Activated naive CD4-positive, alpha-beta T cell treated with anti-CD3 and anti-CD28 coated beads, Interleukin-2, amount 10 ng/mL, durations not matched to agents 7 days and 5 days (primary cell): Measurements from ENCODE around the gene STXBP6.
"Not testable (repeated sequence)": the region's sequence is repeated elsewhere in the genome, so short reads cannot be mapped to it uniquely, and the experiment has no call there.

Experiments
- CTCF ChIA-PET: fragments of 350-600 bp; sonication (Branson Sonifier 250); formaldehyde crosslinking; loops from one replicate; lab custom pipeline; 2021; ENCODE audit warnings: antibody characterized with exemption; lab: Charles Lee
- DNase-seq: peaks from one replicate; pipeline ENCODE4 v3.0.0-alpha.2; 2020
- H3K27ac Mint-ChIP-seq: one replicate; pipeline ENCODE4 v1.8.0; 2021; ENCODE audit warnings: mild to moderate bottlenecking, moderate library complexity, mixed read lengths
- H3K27me3 Mint-ChIP-seq: one replicate; pipeline ENCODE4 v1.8.0; 2021; ENCODE audit warnings: mild to moderate bottlenecking, mixed read lengths
- H3K36me3 Mint-ChIP-seq: one replicate; pipeline ENCODE4 v1.8.0; 2021; ENCODE audit warnings: mixed read lengths
- H3K4me1 Mint-ChIP-seq: one replicate; pipeline ENCODE4 v1.8.0; 2021; ENCODE audit warnings: mixed read lengths
- H3K4me3 Mint-ChIP-seq: one replicate; pipeline ENCODE4 v1.8.0; 2021; ENCODE audit warnings: mild to moderate bottlenecking, moderate library complexity, mixed read lengths
- H3K9me3 Mint-ChIP-seq: one replicate; pipeline ENCODE4 v1.8.0; 2021; ENCODE audit warnings: mixed read lengths

Gene STXBP6

GRCh38 chr14:24954037-24954699, 95.8 kb downstream of the STXBP6 start:
- Mint-ChIP-seq H3K36me3 (no peaks in the 10 kb centered on the region), H3K4me1 (no peaks in the 10 kb centered on the region), H3K27ac (no peak overlapping the region), H3K27me3 (no peaks in the 10 kb centered on the region), H3K4me3 (no peak overlapping the region), H3K9me3 (no peaks in the 10 kb centered on the region)
- CTCF ChIA-PET: no interaction called here
- DNase-seq: no peak

GRCh38 chr14:24952851-24953666, 96.9 kb downstream of the STXBP6 start:
- H3K36me3 Mint-ChIP-seq: no peaks in the 10 kb centered on the region
- no peak overlapping the region for H3K27ac Mint-ChIP-seq
- no peaks in the 10 kb centered on the region for H3K4me1 Mint-ChIP-seq
- DNase-seq: no peak
- H3K9me3 Mint-ChIP-seq: no peaks in the 10 kb centered on the region
- no peaks in the 10 kb centered on the region for H3K27me3 Mint-ChIP-seq
- CTCF ChIA-PET: no interaction called here
- H3K4me3 Mint-ChIP-seq: no peak overlapping the region

GRCh38 chr14:24948261-24948847, 101.6 kb downstream of the STXBP6 start:
- no peak for DNase-seq
- no peaks in the 10 kb centered on the region for H3K9me3 Mint-ChIP-seq
- no peak overlapping the region for H3K27ac Mint-ChIP-seq
- CTCF ChIA-PET: no interaction called here
- no peaks in the 10 kb centered on the region for H3K4me1 Mint-ChIP-seq
- H3K4me3 Mint-ChIP-seq: no peak overlapping the region
- H3K27me3 Mint-ChIP-seq: no peaks in the 10 kb centered on the region
- H3K36me3 Mint-ChIP-seq: no peaks in the 10 kb centered on the region

- H3K36me3 Mint-ChIP-seq: no peaks in the 10 kb centered on the region
- no peaks in the 10 kb centered on the region for H3K27me3 Mint-ChIP-seq
- CTCF ChIA-PET: no interaction called here
- DNase-seq: no peak
- no peak overlapping the region for H3K4me3 Mint-ChIP-seq
- no peaks in the 10 kb centered on the region for H3K4me1 Mint-ChIP-seq
- H3K27ac Mint-ChIP-seq: no peak overlapping the region
- no peaks in the 10 kb centered on the region for H3K9me3 Mint-ChIP-seq
These were observed 102.8 kb downstream of the STXBP6 start for GRCh38 chr14:24947131-24947530.

- no peaks in the 10 kb centered on the region for H3K27me3 Mint-ChIP-seq
- no peak overlapping the region for H3K27ac Mint-ChIP-seq
- CTCF ChIA-PET: no interaction called here
- no peaks in the 10 kb centered on the region for H3K9me3 Mint-ChIP-seq
- no peak for DNase-seq
- H3K4me1 Mint-ChIP-seq: no peaks in the 10 kb centered on the region
- no peaks in the 10 kb centered on the region for H3K36me3 Mint-ChIP-seq
- no peak overlapping the region for H3K4me3 Mint-ChIP-seq
These were observed 105.1 kb downstream of the STXBP6 start for GRCh38 chr14:24944800-24945199.

- no peak for DNase-seq
- no peak overlapping the region for H3K4me3 Mint-ChIP-seq
- no peaks in the 10 kb centered on the region for H3K9me3 Mint-ChIP-seq
- no peak overlapping the region for H3K27ac Mint-ChIP-seq
- H3K27me3 Mint-ChIP-seq: no peaks in the 10 kb centered on the region
- H3K36me3 Mint-ChIP-seq: no peaks in the 10 kb centered on the region
- CTCF ChIA-PET: no interaction called here
- no peaks in the 10 kb centered on the region for H3K4me1 Mint-ChIP-seq
These were observed 106.9 kb downstream of the STXBP6 start for GRCh38 chr14:24943024-24943423.

GRCh38 chr14:24941719-24942118, 108.2 kb downstream of the STXBP6 start:
- no peak overlapping the region for H3K4me3 Mint-ChIP-seq
- H3K4me1 Mint-ChIP-seq: no peaks in the 10 kb centered on the region
- no peaks in the 10 kb centered on the region for H3K27me3 Mint-ChIP-seq
- no peaks in the 10 kb centered on the region for H3K9me3 Mint-ChIP-seq
- no peak overlapping the region for H3K27ac Mint-ChIP-seq
- DNase-seq: no peak
- CTCF ChIA-PET: no interaction called here
- H3K36me3 Mint-ChIP-seq: no peaks in the 10 kb centered on the region

GRCh38 chr14:24940213-24940783, 109.6 kb downstream of the STXBP6 start:
- no peaks in the 10 kb centered on the region for H3K27me3 Mint-ChIP-seq
- no peaks in the 10 kb centered on the region for H3K9me3 Mint-ChIP-seq
- no peak for DNase-seq
- CTCF ChIA-PET: no interaction called here
- H3K27ac Mint-ChIP-seq: no peak overlapping the region
- H3K4me3 Mint-ChIP-seq: no peak overlapping the region
- no peaks in the 10 kb centered on the region for H3K36me3 Mint-ChIP-seq
- H3K4me1 Mint-ChIP-seq: no peaks in the 10 kb centered on the region

- no peak for DNase-seq
- Mint-ChIP-seq H3K27me3 (no peaks in the 10 kb centered on the region), H3K4me1 (no peaks in the 10 kb centered on the region), H3K9me3 (no peaks in the 10 kb centered on the region), H3K4me3 (no peak overlapping the region), H3K27ac (no peak overlapping the region), H3K36me3 (no peaks in the 10 kb centered on the region)
- CTCF ChIA-PET: no interaction called here
These were observed 111.4 kb downstream of the STXBP6 start for GRCh38 chr14:24938593-24938992.

GRCh38 chr14:24937300-24937699, 112.6 kb downstream of the STXBP6 start:
- DNase-seq: no peak
- Mint-ChIP-seq H3K27ac (no peak overlapping the region), H3K27me3 (no peaks in the 10 kb centered on the region), H3K9me3 (no peaks in the 10 kb centered on the region), H3K36me3 (no peaks in the 10 kb centered on the region), H3K4me1 (no peaks in the 10 kb centered on the region), H3K4me3 (no peak overlapping the region)
- CTCF ChIA-PET: no interaction called here

GRCh38 chr14:24936773-24937172, 113.2 kb downstream of the STXBP6 start:
- H3K36me3 Mint-ChIP-seq, H3K27ac Mint-ChIP-seq, H3K4me1 Mint-ChIP-seq, DNase-seq, CTCF ChIA-PET, H3K27me3 Mint-ChIP-seq, H3K9me3 Mint-ChIP-seq, H3K4me3 Mint-ChIP-seq: not testable (repeated sequence)

GRCh38 chr14:24935796-24936195, 114.2 kb downstream of the STXBP6 start:
- H3K36me3 Mint-ChIP-seq: no peaks in the 10 kb centered on the region

GRCh38 chr14:24928386-24928900, 121.5 kb downstream of the STXBP6 start:
- no peak overlapping the region for H3K4me3 Mint-ChIP-seq
- no peaks in the 10 kb centered on the region for H3K27me3 Mint-ChIP-seq
- H3K27ac Mint-ChIP-seq: no peak overlapping the region
- no peaks in the 10 kb centered on the region for H3K4me1 Mint-ChIP-seq
- no peak for DNase-seq
- H3K9me3 Mint-ChIP-seq: no peaks in the 10 kb centered on the region
- CTCF ChIA-PET: no interaction called here
- H3K36me3 Mint-ChIP-seq: no peaks in the 10 kb centered on the region

More at GRCh38 chr14:24935796-24936195, 114.2 kb downstream of the STXBP6 start:
- Mint-ChIP-seq H3K9me3 (no peaks in the 10 kb centered on the region), H3K27ac (no peak overlapping the region), H3K4me3 (no peak overlapping the region), H3K27me3 (no peaks in the 10 kb centered on the region), H3K4me1 (no peaks in the 10 kb centered on the region)
- no peak for DNase-seq
- CTCF ChIA-PET: no interaction called here

GRCh38 chr14:24927809-24928208, 122.1 kb downstream of the STXBP6 start:
- H3K36me3 Mint-ChIP-seq: no peaks in the 10 kb centered on the region
- no peak overlapping the region for H3K27ac Mint-ChIP-seq
- H3K27me3 Mint-ChIP-seq: no peaks in the 10 kb centered on the region
- H3K4me1 Mint-ChIP-seq: no peaks in the 10 kb centered on the region
- CTCF ChIA-PET: no interaction called here
- no peak overlapping the region for H3K4me3 Mint-ChIP-seq
- no peak for DNase-seq
- H3K9me3 Mint-ChIP-seq: no peaks in the 10 kb centered on the region
